Stimulated activated CD8-positive, alpha-beta memory T cell treated with anti-CD3 and anti-CD28 coated beads, Interleukin-15, amount 100 ng/mL, for 1 hour (primary cell): ENCODE results near the gene NAA80.
"Not testable (repeated sequence)": the region's sequence is repeated elsewhere in the genome, so short reads cannot be mapped to it uniquely, and the experiment has no call there.

ENCODE experiments used
- DNase-seq: peaks from one replicate; pipeline ENCODE4 v3.0.0-alpha.2; 2020; ENCODE audit warnings: low read depth

NAA80 gene

GRCh38 chr3:50269460-50269859 is 29.7 kb downstream of the NAA80 start:
- DNase-seq = no peak

GRCh38 chr3:50268703-50269451 is 30.3 kb downstream of the NAA80 start, which contains the start of gene SEMA3B:
TSS of gene SEMA3B (plus strand) at chr3:50269147. CDS start at chr3:50269241, 94 bp downstream.
- DNase-seq = no peak

GRCh38 chr3:50268276-50268675 is 30.9 kb downstream of the NAA80 start:
- no peak for DNase-seq

DNA sequence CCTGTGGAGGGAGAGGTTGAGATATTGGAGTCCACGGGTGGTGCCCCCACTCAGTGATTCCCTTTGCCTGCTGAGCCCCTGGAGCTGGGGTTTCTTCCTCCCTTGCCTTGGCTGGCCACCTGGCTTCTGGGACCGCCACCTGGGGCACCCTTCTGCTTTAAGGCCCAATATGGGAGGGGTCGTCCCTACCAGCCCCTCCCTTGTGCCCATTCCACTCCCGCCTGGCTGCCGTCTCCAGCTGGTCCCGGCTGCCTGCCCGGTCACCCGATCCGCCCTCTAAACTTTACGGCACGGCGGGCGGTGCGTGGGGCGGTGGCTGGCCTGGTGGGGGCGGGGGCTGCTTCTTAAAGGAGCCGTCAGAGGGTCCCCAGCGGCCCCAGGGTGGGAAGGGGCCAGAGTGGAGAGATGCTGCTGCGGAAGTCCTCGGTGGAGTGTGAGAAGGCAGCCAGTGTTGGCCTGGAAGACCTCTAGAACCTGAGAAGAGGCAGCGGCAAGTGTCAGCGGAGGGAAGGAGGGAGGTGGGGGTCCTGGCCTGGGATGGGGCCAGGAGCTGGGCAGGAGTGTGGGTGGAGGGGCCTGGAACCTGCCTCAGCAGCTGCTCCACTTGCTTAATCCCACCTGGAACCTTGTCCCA is 31.8 kb downstream of the NAA80 start:
- DNase-seq = no peak

- no peak for DNase-seq
Measured at GRCh38 chr3:50266836-50267235, 32.4 kb downstream of the NAA80 start.

- DNase-seq = no peak
Measured at GRCh38 chr3:50266017-50266416, 33.2 kb downstream of the NAA80 start.

- DNase-seq = no peak
Measured at GRCh38 chr3:50265571-50265970, 33.6 kb downstream of the NAA80 start.

GRCh38 chr3:50264964-50265485 is 34.2 kb downstream of the NAA80 start:
- no peak for DNase-seq

- no peak for DNase-seq
Measured at GRCh38 chr3:50264383-50264963, 34.7 kb downstream of the NAA80 start.

GRCh38 chr3:50263478-50264382 is 35.5 kb downstream of the NAA80 start:
- no peak for DNase-seq

- no peak for DNase-seq
Measured at GRCh38 chr3:50262778-50263177, 36.4 kb downstream of the NAA80 start.

DNA sequence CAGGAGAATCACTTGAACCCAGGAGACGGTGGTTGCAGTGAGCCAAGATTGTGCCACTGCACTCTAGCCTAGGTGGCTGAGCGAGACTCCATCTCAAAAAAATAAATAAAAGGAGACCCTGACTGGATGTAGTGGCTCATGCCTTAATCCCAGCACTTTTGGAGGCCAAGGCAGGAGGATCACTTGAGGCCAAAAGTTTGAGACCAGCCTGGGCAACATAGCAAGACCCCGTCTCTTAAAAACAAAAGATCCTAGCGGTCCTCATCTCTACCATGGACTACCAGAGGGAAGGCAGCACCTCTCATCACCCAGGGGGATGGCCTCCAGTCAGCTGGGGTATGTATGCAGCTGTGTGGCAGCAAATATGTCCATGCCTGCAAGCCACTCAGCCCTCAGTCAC is 37.0 kb downstream of the NAA80 start:
- DNase-seq = not testable (repeated sequence)

- DNase-seq = no peak
Measured at GRCh38 chr3:50261505-50261904, 37.7 kb downstream of the NAA80 start.

GRCh38 chr3:50260942-50261441 is 38.2 kb downstream of the NAA80 start:
- no peak for DNase-seq

- DNase-seq = peak; percentile 54
Measured at GRCh38 chr3:50260027-50260941, 38.9 kb downstream of the NAA80 start.

GRCh38 chr3:50259432-50260026 is 39.7 kb downstream of the NAA80 start:
- no peak for DNase-seq

DNA sequence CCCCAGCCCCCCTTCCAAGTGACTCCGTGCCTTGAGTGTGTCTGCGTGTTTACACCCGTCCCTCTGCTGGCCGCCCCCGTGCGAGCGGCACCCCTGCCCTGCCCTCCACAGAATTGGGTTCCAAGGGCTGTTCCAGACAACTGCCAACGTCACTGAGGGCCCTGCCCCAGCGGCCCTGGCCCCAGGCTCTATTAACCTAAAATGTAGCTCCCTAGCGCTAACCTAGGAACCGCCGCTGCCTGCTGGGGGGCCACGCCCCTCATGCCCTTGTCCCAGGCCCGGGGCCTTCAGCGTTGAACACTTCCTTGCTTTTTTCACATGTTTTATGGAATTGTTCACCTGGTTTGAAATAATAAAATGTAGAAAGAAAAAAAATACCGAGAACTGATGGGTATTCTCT is 40.2 kb downstream of the NAA80 start:
- no peak for DNase-seq

GRCh38 chr3:50258029-50258680 is 41.0 kb downstream of the NAA80 start:
- DNase-seq = no peak

DNA sequence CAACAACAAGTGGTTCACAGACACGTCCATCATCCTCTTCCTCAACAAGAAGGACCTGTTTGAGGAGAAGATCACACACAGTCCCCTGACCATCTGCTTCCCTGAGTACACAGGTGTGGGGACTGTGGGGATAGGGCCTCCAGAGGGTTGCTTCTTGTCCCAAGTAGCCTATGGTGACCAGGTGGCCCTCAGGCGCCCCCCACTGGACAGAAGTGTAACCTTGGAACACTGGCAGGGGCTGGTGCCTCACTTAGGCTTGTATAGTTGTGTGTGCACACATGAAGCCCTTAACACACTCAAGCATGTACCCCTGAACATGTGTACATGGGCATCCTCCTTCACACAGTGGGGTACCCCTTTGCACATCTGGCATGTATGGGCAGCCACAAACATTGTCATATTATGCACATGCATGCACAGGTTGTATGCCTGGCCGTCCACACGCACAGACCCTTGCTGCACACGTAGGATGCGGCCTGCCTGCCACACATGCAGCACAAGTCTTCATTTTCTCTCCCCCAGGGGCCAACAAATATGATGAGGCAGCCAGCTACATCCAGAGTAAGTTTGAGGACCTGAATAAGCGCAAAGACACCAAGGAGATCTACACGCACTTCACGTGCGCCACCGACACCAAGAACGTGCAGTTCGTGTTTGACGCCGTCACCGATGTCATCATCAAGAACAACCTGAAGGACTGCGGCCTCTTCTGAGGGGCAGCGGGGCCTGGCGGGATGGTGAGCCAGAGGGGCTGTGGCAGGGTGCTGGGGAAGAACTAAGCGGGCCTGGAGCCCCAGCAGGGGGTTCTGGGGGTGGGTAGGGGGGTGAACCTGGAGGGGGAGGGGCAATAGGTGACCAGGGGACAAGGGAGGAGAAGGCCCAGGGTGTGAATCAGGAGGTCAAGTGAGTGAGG is 42.0 kb downstream of the NAA80 start:
- no peak for DNase-seq
